ENCODE data around the gene B3GNT5.

Gene B3GNT5

DNA sequence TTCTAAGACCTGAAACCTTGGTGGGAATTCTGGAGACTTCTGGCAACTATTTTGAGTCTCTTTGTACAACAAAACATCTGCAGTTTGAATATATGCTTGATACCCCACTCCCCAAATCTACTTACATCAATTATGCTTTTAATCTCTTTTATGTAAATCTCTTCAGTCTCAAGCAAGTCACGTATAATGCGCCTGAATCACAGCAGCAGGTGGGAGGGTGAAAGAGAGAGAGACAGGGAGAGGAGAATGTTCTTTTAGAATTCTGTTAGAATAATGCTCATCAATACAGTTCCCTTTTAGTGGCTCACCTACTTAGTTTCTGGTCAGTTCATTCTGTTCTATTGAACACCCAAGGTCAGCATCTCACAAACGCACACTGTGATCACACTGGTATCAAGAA lies 22.2 kb upstream of the B3GNT5 start:
- DNase-seq: no peak

DNA sequence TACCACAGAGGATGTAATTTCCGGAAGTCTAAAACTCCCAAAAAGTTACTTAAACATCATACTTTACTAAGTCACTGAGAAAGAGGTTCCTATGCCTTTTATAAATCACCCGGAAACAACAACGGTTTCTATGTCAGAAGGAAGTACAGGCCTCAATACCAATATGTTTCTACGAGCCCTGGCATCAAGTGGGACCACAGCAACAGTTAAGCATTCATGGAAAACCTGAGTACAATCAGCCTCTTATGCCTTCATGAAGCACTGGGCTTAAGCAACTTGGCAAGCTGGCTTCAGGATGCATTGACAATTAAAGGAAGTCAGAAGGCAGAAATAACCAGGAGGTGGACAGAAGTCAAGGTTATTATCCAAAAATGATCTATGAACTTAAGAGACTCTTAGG lies 19.1 kb upstream of the B3GNT5 start:
- no peak for DNase-seq

DNA sequence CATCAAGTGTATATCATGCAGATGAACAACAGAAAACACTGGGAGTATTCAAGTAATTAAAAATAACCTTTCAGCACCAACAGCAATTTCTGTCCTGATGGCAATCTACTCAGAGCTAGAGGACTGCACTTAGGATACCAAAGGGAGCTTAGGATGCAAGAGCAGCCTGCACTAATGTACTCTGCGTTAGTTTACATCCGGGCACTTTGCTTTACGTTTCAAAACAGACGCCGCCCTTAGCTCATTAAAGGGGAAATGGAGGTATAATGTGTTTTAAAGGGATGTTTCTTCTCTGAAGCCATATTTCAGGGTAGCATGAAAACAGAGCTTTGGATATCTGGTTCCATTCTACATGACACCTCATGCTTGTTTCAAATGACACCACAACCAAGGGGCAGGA lies 14.0 kb upstream of the B3GNT5 start:
- DNase-seq: no peak

DNA sequence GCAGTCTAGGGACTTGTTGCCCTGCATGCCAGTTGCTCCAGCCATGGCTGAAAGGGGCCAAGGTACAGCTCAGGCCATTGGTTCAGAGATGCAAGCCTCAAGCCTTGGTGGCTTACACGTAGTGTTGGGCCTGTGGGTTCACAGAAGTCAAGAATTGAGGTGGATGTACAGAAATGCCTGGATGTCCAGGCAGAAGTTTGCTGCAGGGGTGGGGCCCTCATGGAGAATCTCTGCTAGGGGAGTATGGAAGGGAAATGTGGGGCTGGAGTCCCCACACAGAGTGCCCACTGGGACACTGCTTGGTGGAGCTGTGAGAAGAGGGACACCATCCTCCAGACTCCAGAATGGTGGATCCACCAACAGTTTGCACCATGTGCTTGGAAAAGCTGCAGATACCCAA lies 10.6 kb upstream of the B3GNT5 start:
- DNase-seq: no peak

DNA sequence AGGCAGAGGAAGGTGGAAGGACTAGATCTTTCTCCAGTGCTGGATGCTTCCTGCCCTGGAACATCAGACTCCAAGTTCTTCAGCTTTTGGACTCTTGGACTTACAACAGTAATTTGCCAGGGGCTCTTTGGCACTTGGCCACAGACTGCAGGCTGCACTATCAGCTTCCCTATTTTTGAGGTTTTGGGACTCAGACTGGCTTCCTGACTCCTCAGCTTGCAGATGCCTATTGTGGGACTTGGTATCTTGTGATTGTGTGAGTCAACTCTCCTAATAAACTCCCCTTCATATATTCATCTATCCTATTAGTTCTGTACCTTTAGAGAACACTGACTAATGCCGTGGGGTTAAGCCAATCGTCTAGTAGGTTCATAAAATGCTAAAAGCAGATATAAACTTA lies 8.8 kb upstream of the B3GNT5 start:
- no peak for DNase-seq

DNA sequence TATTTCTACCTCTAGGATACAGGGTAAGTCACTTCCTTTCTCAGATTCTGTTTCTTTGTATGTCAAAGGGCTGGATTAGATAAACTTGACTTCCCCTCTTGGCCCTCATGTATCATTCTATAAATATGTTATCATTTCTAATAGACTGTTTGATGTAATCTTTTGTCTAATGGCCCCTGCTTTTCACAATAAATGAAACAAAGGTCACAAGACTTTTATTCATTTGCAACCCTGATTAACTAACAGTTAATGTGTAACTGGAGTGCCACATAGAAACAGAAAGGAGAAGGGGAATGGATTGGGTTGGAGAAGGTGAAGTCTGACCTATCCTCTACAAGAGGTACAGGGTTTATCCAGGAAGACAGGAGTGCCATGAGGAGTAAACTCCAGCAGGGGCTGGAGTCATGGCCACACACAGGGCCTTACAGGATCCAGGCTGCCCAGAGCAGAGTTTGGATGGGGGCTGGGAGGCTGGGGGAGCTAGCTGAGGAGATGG lies 8.0 kb upstream of the B3GNT5 start:
- DNase-seq: no peak

DNA sequence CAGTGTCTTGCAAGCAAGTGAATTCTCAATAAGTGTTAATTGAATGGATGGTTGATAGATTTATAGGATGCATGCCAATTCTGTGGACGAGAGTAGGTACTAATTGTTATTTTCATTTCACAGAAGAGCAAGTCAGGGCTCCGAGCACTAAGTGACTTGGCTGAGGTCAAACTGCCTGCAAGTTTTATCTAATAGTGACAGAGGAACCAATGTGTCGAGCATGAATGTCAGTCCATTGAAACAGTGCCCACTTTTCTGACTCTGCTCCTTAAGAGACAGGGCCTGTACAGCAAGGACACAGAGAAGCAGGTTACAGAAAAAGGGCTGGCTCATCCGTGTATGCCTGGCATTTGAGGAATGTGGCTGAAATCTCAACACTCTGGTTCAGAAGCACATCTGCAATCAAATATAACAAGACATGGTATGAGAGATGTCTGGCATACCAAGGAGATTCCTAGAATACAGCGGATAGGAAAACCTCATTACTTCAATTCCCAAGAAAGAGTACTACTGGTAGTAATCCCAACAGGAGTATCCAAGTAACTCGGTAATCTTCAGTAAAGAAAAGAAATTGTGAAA lies 6.0 kb upstream of the B3GNT5 start:
- no peak for DNase-seq

DNA sequence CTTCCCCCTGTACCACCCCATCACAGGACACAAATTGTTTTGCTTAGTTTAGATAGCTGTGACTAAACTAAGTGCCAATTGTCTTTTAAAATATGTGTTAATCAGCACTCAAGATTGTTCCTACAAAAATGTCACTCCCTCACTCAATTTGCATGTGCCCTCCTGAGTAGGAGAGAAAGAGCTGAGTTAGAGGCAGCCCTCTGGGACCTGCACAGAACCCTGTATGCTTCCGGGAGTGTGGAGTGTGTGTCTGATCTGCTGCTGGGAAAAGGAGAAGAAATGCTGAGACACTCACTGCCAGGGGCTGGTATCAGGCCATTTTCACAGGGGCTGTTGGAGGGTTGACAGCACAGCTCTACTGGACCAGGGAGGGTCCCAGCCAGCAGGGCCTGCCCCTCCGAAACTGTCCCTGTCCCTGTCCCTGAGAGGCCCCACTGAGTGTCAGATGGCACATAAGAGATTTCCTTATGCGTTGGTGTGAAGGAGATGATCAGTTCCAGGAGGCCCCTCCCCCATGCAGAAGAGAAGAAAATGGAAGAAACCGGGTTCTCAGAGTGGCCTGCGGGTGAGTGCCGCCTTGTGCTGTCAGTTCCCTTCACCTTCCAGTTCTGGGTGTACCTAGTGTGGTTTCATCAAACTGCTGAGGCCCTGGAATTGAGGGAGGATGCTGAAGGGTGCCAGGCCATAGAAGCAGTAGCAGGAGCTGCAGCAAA lies 3.9 kb upstream of the B3GNT5 start:
- DNase-seq: no peak

DNA sequence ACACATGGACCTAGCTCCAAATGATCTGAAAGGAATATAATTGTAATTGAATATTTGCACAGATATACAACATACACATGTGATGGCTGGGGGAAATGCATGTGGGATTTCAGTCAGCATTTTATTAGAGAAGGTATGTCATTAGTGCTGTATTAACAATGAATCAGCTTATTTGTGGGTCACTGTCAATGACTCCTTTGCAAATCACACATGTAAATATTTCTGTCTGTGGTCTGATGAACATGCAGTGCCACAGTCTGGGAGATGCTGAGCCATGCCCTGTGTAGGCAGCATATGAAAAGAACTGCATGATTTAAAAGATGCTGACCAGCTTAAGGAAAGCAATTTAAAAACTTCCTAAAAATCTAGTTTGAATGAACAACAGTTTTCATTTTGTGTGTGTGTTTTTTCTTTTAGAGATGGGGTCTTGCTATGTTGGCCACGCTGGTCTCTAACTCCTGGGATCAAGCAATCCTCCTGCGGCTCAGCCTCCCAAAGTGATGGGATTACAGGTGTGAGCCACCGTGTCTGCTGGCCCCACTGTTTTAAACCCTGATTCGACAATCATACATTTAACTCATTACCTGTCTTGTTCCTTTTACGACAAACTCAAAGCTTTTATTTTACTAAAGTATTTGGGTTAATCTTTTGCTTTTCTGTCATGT lies 803 bp upstream of the B3GNT5 start:
- no peak for DNase-seq

DNA sequence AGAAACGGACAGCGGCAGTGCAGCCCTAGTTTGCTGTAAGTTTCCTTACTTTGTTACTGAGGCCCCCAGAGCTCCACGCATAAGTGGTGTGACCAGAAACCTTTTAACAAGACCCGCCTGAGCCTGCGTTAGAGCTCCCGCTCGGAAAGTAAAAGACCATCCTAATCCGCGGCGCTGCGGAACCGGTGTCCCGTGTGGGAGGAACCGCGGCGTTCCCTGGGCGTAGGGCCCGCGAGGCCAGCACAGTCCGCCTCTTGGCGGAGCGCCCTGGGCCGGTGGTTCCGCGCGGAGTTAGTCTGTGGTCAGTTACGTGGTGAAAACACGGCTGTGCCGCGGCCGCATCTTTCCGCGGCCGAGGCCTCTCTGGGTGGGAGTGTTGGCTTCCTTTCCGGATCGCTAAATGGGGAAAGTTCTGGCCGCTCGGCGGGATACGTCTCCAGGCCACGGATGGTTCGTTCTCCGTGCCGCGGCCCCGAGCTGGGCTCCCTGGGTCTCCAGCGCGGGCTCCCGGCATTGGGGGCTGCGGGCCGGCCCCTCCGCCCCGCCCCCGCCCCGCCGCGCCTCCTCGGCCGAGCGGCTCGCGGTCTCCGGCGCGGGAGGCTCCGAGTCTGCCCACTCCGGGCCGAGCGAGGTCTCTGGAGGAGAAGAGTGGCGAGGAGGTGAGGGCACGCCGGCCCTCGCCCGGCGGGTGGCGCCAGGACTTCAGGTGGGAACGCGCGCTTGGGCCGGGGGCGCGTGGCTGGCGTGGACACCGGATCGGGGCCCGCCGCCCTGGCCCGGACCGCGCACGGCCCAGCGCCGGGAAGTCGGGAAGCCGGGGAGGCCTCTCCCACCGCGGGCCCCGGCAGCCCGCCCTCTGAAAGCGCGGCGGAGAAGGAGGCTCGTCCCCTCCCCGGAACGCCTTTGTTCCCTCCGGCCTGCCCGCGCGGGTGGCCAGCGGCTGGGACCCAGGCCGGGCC lies 754 bp downstream of the B3GNT5 start:
- DNase-seq: peak; percentile 38 to 88 (median 76)

DNA sequence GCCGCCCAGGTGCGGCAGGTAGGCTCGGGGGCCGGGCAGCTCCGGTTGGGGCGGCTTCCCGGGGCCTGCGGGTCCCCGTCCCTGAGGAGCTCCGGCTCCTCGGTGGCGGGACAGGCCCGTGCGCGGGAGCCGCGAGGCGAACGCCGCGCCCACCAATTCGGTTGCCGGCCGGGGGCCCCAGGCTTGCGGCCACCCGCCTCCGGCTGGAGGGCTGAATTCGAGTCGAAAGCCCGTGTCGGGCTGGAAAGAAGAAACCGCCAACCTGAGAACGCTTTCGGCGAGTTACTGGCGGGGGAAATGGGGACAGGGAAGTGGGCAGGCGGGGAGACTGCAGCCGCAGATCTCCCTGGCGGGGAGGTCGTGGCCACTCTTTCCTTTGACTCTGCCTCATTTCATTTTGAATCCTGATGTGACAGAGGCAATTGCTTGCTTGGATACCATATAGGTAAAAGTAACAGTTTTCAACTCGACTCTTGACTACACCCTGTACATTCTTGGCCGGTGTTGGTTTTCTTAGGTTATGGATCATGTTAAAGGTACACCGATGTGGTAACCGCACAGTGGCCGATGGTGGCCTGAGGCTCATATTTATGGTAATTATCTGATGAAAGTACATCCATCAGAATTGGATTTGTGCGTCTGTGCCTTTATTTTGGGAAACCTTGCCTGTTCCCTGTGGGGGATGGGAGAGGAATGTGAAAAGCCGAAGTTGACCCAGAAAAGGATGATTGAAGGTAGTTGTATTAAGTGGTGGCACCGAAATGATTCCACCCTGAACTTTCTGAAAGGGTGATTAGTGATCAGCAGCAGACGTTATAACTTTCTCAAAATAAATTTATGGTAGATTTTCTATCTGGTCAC lies 1.7 kb downstream of the B3GNT5 start:
- DNase-seq: peak; percentile 39 to 84 (median 81)

DNA sequence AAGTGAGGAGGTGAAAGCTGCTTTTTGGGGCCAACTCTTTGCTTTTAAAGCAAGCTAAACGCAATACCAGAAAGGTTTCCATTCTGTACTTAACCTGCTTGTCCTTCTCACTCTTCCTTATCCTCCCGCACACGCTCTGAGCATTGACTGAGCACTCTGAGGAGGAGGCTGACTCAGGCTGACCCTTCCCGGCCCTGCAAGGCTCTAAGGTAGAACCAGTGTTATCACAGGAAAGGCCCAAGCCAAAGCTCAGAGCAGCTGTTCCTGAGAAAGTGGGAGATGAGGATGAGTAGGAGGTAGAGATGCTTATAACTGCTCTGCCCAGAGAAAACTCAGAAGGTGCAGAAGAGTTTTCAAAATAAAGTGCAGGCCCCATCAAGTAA lies 2.3 kb downstream of the B3GNT5 start:
- DNase-seq: peak in 2 of 3 experiments; percentile 64 to 65

DNA sequence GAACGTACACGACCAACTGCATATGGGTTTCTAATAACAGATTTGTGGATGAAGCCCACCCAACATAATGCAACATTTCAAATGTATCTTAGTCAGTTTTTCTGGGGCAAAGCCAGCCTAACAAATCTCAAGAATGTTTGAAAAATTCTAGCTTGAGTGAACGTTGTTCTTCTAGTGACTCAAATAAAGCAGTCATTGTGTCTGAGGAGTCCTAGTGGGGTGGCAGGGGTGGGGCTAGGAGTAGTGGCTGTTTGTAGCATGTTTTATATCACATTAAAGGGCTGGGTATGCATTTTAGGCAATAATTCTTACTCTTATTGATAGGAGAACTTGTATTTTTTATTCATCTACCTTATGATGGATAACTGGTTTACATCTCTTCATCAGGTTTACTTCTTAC lies 6.0 kb downstream of the B3GNT5 start:
- no peak for DNase-seq

DNA sequence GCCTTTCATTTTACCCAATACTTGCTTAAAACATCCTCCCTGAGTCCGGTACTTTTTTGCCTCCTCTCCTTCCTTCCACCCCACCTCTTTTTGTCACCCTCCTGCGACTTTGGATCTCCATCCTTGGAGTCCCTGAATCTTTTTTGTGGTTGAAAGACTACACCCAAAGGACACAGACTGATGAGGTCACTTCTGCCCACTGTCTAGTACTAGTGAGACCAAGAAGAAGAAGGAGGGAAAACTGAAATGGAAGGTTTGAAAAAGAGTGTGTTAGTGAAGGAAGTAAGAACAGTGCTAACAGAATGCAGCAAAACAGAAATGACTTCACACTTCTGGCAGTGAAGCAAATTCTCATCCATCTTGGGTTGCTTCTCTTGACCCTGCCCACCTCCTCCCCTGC lies 6.6 kb downstream of the B3GNT5 start:
- no peak for DNase-seq

DNA sequence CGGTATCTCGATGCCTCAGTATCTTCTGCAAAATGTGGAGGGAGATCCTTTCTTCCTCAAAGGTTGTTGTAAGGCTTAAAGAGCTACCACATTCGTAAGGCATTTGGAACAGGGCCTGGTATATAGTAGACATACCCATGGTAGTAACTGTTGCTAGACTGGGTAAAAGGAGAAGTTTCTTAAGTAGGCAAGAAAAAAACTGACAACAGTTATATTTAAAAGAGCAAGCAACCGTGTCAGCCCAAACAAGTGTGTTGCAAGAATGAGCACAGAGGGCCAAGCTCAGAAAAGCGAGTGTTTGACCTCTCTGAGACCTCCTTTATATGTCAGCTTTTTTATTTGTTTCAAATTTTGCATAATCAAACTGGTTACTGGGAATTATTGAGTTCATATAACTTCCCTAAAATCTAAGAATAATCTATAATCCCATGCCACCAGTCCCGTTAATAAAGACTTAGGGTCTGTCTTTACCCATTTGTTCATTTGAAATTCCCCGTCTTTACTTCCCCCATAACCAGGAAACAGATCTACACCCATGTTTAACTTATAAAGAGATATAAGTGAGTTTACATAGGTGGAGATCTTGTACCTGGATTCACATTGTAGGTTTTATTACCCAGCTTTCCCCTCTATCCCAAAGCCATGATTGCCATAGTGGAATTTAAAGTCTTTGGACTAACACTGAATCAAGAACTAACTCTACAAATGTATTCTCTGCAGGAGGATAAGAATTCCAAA lies 7.3 kb downstream of the B3GNT5 start:
- DNase-seq: no peak

DNA sequence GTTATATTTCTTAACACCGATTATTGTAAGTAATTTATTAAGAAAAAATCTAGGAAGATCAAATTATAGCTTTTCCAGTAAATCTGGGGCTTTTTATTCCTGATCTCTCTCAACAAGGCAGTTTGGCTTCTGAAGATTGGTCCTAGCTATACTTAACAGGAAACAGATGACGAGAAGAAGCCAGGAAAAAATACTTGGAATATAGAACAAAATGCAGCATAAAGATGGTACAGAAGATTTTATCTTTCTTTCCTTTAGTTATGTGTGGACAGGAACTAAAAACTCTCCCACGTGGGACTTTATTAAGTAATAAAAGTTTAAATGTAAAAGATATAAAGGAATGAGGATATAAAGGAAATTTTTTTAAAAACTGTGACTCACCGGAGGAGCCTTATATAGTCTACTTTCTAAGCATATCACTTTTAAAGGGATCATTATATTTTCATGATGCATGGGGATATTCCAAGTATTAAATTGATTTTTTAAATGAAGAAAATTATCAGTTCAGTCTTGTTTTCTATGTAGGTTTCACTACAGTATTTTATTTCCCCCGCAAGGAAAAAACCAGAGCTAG lies 8.2 kb downstream of the B3GNT5 start:
- DNase-seq: no peak

DNA sequence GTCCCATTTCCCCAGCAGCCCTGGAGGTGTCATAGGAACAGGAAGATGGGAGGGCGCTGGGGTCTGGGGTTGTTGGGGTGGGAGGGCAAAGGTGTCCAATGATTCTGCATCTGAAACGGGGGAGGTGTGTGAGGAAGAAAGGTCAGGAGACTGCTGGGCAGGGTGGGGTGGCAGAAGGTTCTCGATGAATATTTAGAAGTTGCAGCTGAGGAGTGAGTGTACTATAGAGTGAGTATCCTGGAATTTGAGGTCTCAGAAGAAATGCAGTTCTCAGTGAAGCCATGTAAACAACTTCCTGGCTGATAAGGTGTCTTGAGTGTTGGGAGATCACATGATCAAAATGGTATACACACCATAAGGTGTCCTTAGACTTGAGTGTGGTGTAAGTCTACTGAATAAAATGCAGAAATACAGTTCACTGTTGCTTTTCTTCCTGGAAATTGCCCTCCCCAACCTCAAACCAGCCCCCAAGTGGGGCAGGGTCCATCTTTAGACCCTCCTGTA lies 9.9 kb downstream of the B3GNT5 start:
- no peak for DNase-seq

DNA sequence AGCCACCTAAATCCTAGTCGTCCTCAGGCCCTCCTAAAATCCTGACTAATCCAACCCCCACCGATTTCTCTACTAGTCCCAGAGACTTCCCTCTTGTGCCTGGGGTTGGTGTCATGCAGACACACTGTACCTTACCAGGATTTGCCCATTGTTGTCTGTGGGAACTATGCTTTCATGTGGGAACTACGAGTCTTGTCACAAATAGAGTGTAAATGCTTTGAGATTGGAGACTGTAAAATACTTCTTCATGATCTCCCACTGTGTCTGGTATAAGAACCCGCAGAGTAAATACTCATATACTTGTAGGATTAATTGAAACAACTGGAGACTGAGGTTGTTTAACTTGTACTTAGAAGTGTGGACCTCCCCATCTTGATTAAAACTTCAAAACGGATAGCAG lies 11.2 kb downstream of the B3GNT5 start:
- peak in 2 of 3 experiments; percentile 19 to 50 for DNase-seq

DNA sequence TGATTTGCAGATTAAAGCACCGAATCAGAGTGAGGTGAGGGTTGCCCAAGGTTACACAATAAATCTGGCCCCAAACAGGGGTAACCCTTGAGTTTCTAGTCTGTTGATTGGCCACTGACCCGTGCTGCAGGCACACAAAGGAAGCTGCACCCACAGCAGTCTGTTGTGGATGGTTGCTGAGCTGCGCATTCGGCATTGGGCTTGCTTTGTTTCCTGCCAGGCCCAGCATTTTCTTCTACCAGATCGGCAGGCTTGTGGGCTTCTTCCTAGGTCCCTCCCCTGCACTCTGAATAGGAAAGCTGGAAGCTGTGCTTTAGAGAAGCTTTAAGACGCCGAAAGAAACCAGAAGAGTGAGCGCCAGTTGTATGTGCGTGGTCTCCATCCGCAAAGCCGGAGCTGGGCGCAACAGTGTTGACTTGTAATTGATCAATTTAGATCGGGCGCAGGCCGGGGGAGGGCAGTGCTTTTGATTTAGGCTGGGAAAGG lies 12.1 kb downstream of the B3GNT5 start:
- DNase-seq: peak in 2 of 3 experiments; percentile 80 to 90

DNA sequence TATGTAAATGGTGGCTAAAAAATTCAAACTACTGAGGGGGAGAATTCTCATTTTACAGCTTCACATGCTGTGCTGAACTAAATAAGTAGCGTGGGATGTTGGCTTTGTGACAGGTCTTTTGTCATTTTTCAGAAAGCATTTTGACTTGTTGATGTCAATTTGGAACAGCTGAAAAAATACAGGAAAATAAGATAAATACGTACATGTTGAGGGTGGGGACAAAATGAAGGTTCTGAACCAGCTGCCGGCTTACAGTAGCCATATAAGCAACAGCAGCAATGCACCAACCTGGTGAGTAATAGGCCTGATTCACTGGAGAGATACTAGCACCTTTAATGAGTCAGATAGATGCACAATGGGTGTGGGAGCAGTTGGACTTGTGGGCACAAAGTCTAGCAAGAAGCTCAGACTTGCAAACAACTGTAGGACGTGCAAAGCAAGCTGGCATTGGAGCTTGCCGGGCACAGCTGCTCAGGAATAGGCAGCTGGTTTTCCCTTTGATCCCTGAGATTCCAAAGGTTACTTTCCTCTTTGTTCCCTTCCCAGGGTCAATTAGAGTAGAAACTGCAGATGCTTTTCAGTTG lies 12.9 kb downstream of the B3GNT5 start:
- DNase-seq: peak in 2 of 3 experiments; percentile 66 to 76
